HG03095 (cell line): ENCODE measurements around the gene IGSF11.
"Not testable (repeated sequence)": the region's sequence is repeated elsewhere in the genome, so short reads cannot be mapped to it uniquely, and the experiment has no call there.

ENCODE experiments used
- ATAC-seq: cut with Tn5 transposase; IDR thresholded peaks from one replicate; pipeline ENCODE4 v1.9.1; 2021; ENCODE audit warnings: moderate library complexity; ENCODE audit not compliant: unreplicated experiment

The IGSF11 gene

GRCh38 chr3:119034256-119035013 lies at the start of gene IGSF11:
TSS of gene IGSF11 (minus strand) at chr3:119034846. CDS start at chr3:119034582, 264 bp downstream.
- peak; percentile 98 for ATAC-seq

GRCh38 chr3:119080364-119080763 lies 45.7 kb upstream of the IGSF11 start:
- no peak for ATAC-seq

GRCh38 chr3:119073258-119074001 lies 38.8 kb upstream of the IGSF11 start:
- ATAC-seq: no peak

- ATAC-seq: not testable (repeated sequence)
Observed at GRCh38 chr3:119072451-119072850, 37.8 kb upstream of the IGSF11 start.

- no peak for ATAC-seq
Observed at GRCh38 chr3:119069725-119070124, 35.1 kb upstream of the IGSF11 start.

GRCh38 chr3:119063471-119063870 lies 28.8 kb upstream of the IGSF11 start:
- no peak for ATAC-seq

GRCh38 chr3:119062892-119063291 lies 28.2 kb upstream of the IGSF11 start:
- no peak for ATAC-seq

GRCh38 chr3:119044593-119044992 lies 9.9 kb upstream of the IGSF11 start:
- ATAC-seq: no peak

- ATAC-seq: no peak
Observed at GRCh38 chr3:119042162-119042561, 7.5 kb upstream of the IGSF11 start.

GRCh38 chr3:119035014-119035346 lies 334 bp upstream of the IGSF11 start:
- ATAC-seq: no peak

GRCh38 chr3:119033393-119034255 lies 1.0 kb downstream of the IGSF11 start:
- ATAC-seq: no peak

- ATAC-seq: no peak
Observed at GRCh38 chr3:119025171-119025795, 9.4 kb downstream of the IGSF11 start.

- no peak for ATAC-seq
Observed at GRCh38 chr3:119019767-119020518, 14.7 kb downstream of the IGSF11 start.

- ATAC-seq: no peak
Observed at GRCh38 chr3:119018690-119019463, 15.8 kb downstream of the IGSF11 start.

GRCh38 chr3:119015942-119016341 lies 18.7 kb downstream of the IGSF11 start:
- no peak for ATAC-seq

- ATAC-seq: no peak
Observed at GRCh38 chr3:119013951-119014350, 20.7 kb downstream of the IGSF11 start.

GRCh38 chr3:119011528-119011927 lies 23.1 kb downstream of the IGSF11 start:
- no peak for ATAC-seq

- ATAC-seq: no peak
Observed at GRCh38 chr3:118997190-118997589, 37.5 kb downstream of the IGSF11 start.

GRCh38 chr3:118991775-118992174 lies 42.9 kb downstream of the IGSF11 start:
- no peak for ATAC-seq
